HG02870 (cell line): Measurements from ENCODE around the gene CCDC27.

Experiments used
- ATAC-seq: cut with Tn5 transposase; IDR thresholded peaks from one replicate; pipeline ENCODE4 v1.9.1; 2021; ENCODE audit warnings: mild to moderate bottlenecking, moderate library complexity; ENCODE audit not compliant: unreplicated experiment

Gene CCDC27

DNA sequence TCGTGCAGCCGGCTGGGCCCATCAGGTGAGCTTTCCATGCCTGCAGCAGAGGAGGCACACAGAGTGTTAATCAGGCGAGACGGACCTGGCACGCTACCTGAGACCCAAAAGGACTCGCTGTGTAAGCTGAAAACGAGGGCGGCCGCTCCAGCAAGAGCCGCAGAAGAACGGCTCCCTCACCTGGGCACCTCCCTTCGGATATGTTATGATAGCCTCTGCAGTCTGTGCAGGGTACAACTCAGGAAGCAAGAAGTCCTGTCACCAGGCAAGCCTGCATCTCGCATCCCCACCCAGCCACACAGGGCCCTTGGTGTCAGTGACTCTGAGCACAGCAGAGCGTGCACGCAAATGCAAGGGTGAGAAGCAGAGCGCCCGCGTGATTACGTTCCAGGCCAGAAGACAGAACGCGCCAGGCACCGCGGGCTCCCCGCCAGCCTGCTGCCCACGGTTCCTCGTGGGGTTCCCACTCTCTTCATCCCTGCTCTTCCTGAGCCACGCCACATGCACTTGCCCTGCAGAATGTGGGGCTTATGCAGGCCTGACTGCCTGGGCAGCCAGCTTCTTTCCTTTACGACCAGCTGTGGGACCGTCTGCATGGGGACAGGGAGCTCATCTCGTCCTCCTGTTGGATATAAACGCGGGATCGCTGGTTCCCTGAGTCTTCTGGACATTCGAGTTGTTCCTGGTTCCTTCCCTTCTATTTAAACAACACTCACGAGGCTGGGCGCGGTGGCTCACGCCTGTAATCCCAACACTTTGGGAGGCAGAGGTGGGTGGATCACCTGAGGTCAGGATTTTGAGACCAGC lies 64.3 kb downstream of the CCDC27 start:
- ATAC-seq: no peak

DNA sequence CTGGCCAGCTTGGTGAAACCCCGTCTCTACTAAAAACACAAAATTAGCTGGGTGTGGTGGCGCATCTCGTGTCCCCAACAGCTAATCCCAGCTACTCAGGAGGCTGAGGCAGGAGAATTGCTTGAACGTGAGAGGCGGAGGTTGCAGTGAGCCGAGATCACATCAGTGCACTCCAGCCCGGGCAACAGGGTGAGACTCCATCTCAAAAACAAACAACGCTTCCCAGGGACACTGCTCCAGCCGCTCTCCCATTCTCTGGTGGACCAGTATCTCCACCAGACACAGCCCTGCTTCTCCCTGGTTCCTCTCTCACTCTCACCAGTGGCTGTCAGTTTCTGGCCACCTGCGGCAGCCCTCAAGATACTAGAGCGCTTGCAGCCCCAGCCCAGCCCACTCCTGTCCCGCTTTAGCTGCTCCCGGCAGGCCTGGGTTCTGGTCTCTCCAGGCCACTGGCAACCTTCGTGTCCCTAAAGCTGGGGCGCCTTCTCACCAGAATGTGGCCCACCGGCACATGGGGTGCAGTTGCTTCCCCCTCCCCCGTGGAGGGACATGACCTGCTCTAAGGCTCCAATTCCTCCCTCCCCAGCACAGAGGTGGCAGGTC lies 65.0 kb downstream of the CCDC27 start:
- ATAC-seq: no peak

GRCh38 chr1:3817821-3818597 lies 65.8 kb downstream of the CCDC27 start:
- ATAC-seq: no peak

- no peak for ATAC-seq
Observed at GRCh38 chr1:3819771-3820200, 67.5 kb downstream of the CCDC27 start.

- no peak for ATAC-seq
Observed at GRCh38 chr1:3820316-3820715, 68.1 kb downstream of the CCDC27 start.

GRCh38 chr1:3821004-3821403 lies 68.8 kb downstream of the CCDC27 start:
- no peak for ATAC-seq
